Measurements from ENCODE around the gene MARK4.
"Not testable (repeated sequence)": the region's sequence is repeated elsewhere in the genome, so short reads cannot be mapped to it uniquely, and the experiment has no call there.

Gene MARK4

GRCh38 chr19:45224645-45225044 lies 26.4 kb upstream of the MARK4 start:
- Histone ChIP-seq H3K4me3 (ENCODE audit: insufficient read length, low read depth) (no peak overlapping the region), H3K9me3 (ENCODE audit: insufficient read depth, low read length) (no peaks in the 10 kb centered on the region), H3K27me3 (ENCODE audit: insufficient read depth, insufficient read length) (no peaks in the 10 kb centered on the region), H3K4me1 (ENCODE audit: insufficient read depth, insufficient read length) (peaks cover 6% of the 10 kb centered on the region), H3K9ac (ENCODE audit: insufficient read length, low read depth) (no peak overlapping the region), H3K36me3 (ENCODE audit: insufficient read depth, insufficient read length, low read length) (no peaks in the 10 kb centered on the region)
- no peak for DNase-seq (ENCODE audit: low read depth, low spot score)
- TF ChIP-seq ZNF274 (IDR thresholded peaks at IDR 0.05; ENCODE audit: low read depth, low read length) = no peak
- no peak for TF ChIP-seq SUZ12 (IDR thresholded peaks at IDR 0.05; ENCODE audit: extremely low read depth, insufficient read depth, insufficient read length)
- TF ChIP-seq YY1 (IDR thresholded peaks at IDR 0.05; ENCODE audit: insufficient read depth, insufficient read length) = no peak

GRCh38 chr19:45229056-45229455 lies 22.0 kb upstream of the MARK4 start:
- not testable (repeated sequence) for H3K36me3 ChIP-seq (ENCODE audit: insufficient read depth, insufficient read length, low read length); H3K4me1 ChIP-seq (ENCODE audit: insufficient read depth, insufficient read length); DNase-seq (ENCODE audit: low read depth, low spot score); H3K9ac ChIP-seq (ENCODE audit: insufficient read length, low read depth); H3K4me3 ChIP-seq (ENCODE audit: insufficient read length, low read depth); H3K9me3 ChIP-seq (ENCODE audit: insufficient read depth, low read length)
- peaks cover 29% of the 10 kb centered on the region for H3K27me3 ChIP-seq (ENCODE audit: insufficient read depth, insufficient read length)

GRCh38 chr19:45231891-45232290 lies 19.2 kb upstream of the MARK4 start:
- DNase-seq (ENCODE audit: low read depth, low spot score) = no peak
- Histone ChIP-seq H3K9ac (ENCODE audit: insufficient read length, low read depth) (no peak overlapping the region), H3K36me3 (ENCODE audit: insufficient read depth, insufficient read length, low read length) (no peaks in the 10 kb centered on the region), H3K9me3 (ENCODE audit: insufficient read depth, low read length) (no peaks in the 10 kb centered on the region), H3K4me3 (ENCODE audit: insufficient read length, low read depth) (no peak overlapping the region), H3K4me1 (ENCODE audit: insufficient read depth, insufficient read length) (peaks cover 2% of the 10 kb centered on the region), H3K27me3 (ENCODE audit: insufficient read depth, insufficient read length) (peaks cover 42% of the 10 kb centered on the region)
- TF ChIP-seq SUZ12 (IDR thresholded peaks at IDR 0.05; ENCODE audit: extremely low read depth, insufficient read depth, insufficient read length) = no peak
- no peak for TF ChIP-seq YY1 (IDR thresholded peaks at IDR 0.05; ENCODE audit: insufficient read depth, insufficient read length)
- TF ChIP-seq ZNF274 (IDR thresholded peaks at IDR 0.05; ENCODE audit: low read depth, low read length) = no peak

GRCh38 chr19:45234089-45234869 lies 16.8 kb upstream of the MARK4 start:
- H3K9ac ChIP-seq (ENCODE audit: insufficient read length, low read depth) = peak overlapping the region; percentile 50
- H3K4me1 ChIP-seq (ENCODE audit: insufficient read depth, insufficient read length) = peaks cover 2% of the 10 kb centered on the region
- H3K27me3 ChIP-seq (ENCODE audit: insufficient read depth, insufficient read length) = peaks cover 42% of the 10 kb centered on the region
- no peaks in the 10 kb centered on the region for H3K9me3 ChIP-seq (ENCODE audit: insufficient read depth, low read length)
- H3K4me3 ChIP-seq (ENCODE audit: insufficient read length, low read depth) = peak overlapping the region; percentile 18
- H3K36me3 ChIP-seq (ENCODE audit: insufficient read depth, insufficient read length, low read length) = no peaks in the 10 kb centered on the region
- no peak for DNase-seq (ENCODE audit: low read depth, low spot score)
- TF ChIP-seq YY1 (IDR thresholded peaks at IDR 0.05; ENCODE audit: insufficient read depth, insufficient read length) (no peak), SUZ12 (IDR thresholded peaks at IDR 0.05; ENCODE audit: extremely low read depth, insufficient read depth, insufficient read length) (no peak), ZNF274 (IDR thresholded peaks at IDR 0.05; ENCODE audit: low read depth, low read length) (no peak)

- Histone ChIP-seq H3K4me1 (ENCODE audit: insufficient read depth, insufficient read length) (peaks cover 2% of the 10 kb centered on the region), H3K9ac (ENCODE audit: insufficient read length, low read depth) (no peak overlapping the region), H3K36me3 (ENCODE audit: insufficient read depth, insufficient read length, low read length) (no peaks in the 10 kb centered on the region), H3K9me3 (ENCODE audit: insufficient read depth, low read length) (no peaks in the 10 kb centered on the region), H3K27me3 (ENCODE audit: insufficient read depth, insufficient read length) (peaks cover 42% of the 10 kb centered on the region), H3K4me3 (ENCODE audit: insufficient read length, low read depth) (no peak overlapping the region)
- DNase-seq (ENCODE audit: low read depth, low spot score) = no peak
- TF ChIP-seq YY1 (IDR thresholded peaks at IDR 0.05; ENCODE audit: insufficient read depth, insufficient read length) (no peak), ZNF274 (IDR thresholded peaks at IDR 0.05; ENCODE audit: low read depth, low read length) (no peak), SUZ12 (IDR thresholded peaks at IDR 0.05; ENCODE audit: extremely low read depth, insufficient read depth, insufficient read length) (no peak)
Observed at GRCh38 chr19:45235485-45235884, 15.6 kb upstream of the MARK4 start.

GRCh38 chr19:45238556-45238955 lies 12.5 kb upstream of the MARK4 start:
- Histone ChIP-seq H3K4me1 (ENCODE audit: insufficient read depth, insufficient read length) (peaks cover 3% of the 10 kb centered on the region), H3K4me3 (ENCODE audit: insufficient read length, low read depth) (no peak overlapping the region), H3K27me3 (ENCODE audit: insufficient read depth, insufficient read length) (peaks cover 18% of the 10 kb centered on the region), H3K9me3 (ENCODE audit: insufficient read depth, low read length) (no peaks in the 10 kb centered on the region), H3K9ac (ENCODE audit: insufficient read length, low read depth) (no peak overlapping the region), H3K36me3 (ENCODE audit: insufficient read depth, insufficient read length, low read length) (no peaks in the 10 kb centered on the region)
- TF ChIP-seq YY1 (IDR thresholded peaks at IDR 0.05; ENCODE audit: insufficient read depth, insufficient read length) (no peak), ZNF274 (IDR thresholded peaks at IDR 0.05; ENCODE audit: low read depth, low read length) (no peak), SUZ12 (IDR thresholded peaks at IDR 0.05; ENCODE audit: extremely low read depth, insufficient read depth, insufficient read length) (no peak)
- no peak for DNase-seq (ENCODE audit: low read depth, low spot score)

GRCh38 chr19:45243144-45243732 lies 7.8 kb upstream of the MARK4 start:
- no peak overlapping the region for H3K4me3 ChIP-seq (ENCODE audit: insufficient read length, low read depth)
- no peak for DNase-seq (ENCODE audit: low read depth, low spot score)
- no peaks in the 10 kb centered on the region for H3K9me3 ChIP-seq (ENCODE audit: insufficient read depth, low read length)
- peaks cover 9% of the 10 kb centered on the region for H3K4me1 ChIP-seq (ENCODE audit: insufficient read depth, insufficient read length)
- no peaks in the 10 kb centered on the region for H3K27me3 ChIP-seq (ENCODE audit: insufficient read depth, insufficient read length)
- no peaks in the 10 kb centered on the region for H3K36me3 ChIP-seq (ENCODE audit: insufficient read depth, insufficient read length, low read length)
- no peak for TF ChIP-seq SUZ12 (IDR thresholded peaks at IDR 0.05; ENCODE audit: extremely low read depth, insufficient read depth, insufficient read length)
- TF ChIP-seq ZNF274 (IDR thresholded peaks at IDR 0.05; ENCODE audit: low read depth, low read length) = no peak
- no peak for TF ChIP-seq YY1 (IDR thresholded peaks at IDR 0.05; ENCODE audit: insufficient read depth, insufficient read length)
- no peak overlapping the region for H3K9ac ChIP-seq (ENCODE audit: insufficient read length, low read depth)

All from NT2/D1 (cell line).